ENCODE measurements around the gene HRH3.

The HRH3 gene

GRCh38 chr20:62269378-62269777, 49.3 kb upstream of the HRH3 start (continued):
- no peak for TF ChIP-seq ZNF10 (tag by site-specific recombination; IDR thresholded peaks at IDR 0.05)
- TF ChIP-seq KLF7 (tag by site-specific recombination; IDR thresholded peaks at IDR 0.05; ENCODE audit: borderline replicate concordance) = no peak
- no peak for TF ChIP-seq ZNF311 (tag by site-specific recombination; IDR thresholded peaks at IDR 0.05; ENCODE audit: borderline replicate concordance)
- TF ChIP-seq ZNF248 (tag by site-specific recombination; IDR thresholded peaks at IDR 0.05) = no peak
- TF ChIP-seq ZBTB49 (tag by site-specific recombination; IDR thresholded peaks at IDR 0.05; ENCODE audit: low read depth) = no peak
- no peak for TF ChIP-seq PRDM1 (tag by site-specific recombination; IDR thresholded peaks at IDR 0.05)
- no peak for TF ChIP-seq ZNF174 (tag by site-specific recombination; IDR thresholded peaks at IDR 0.05)
- TF ChIP-seq ZFP69B (tag by site-specific recombination; IDR thresholded peaks at IDR 0.05) = no peak
- no peak for TF ChIP-seq ZNF777 (tag by site-specific recombination; IDR thresholded peaks at IDR 0.05; ENCODE audit: borderline replicate concordance)

- peaks cover 0 to 68% of the 10 kb centered on the region in 2 experiments; a peak in 2 of 3 replicates for H3K36me3 ChIP-seq (ENCODE audit: control insufficient read depth in 2 of 2, insufficient read depth in 1 of 2, low read length in 2 of 2)
- no peaks in the 10 kb centered on the region for H3K9me3 ChIP-seq (ENCODE audit: control insufficient read depth, insufficient read depth, low read depth, low read length)
- H3K4me1 ChIP-seq (ENCODE audit: control insufficient read depth, insufficient read depth, low read length) = no peaks in the 10 kb centered on the region
- no peak overlapping the region for H3K4me3 ChIP-seq (ENCODE audit: low read depth, low read length)
- no peak overlapping the region for H3K27ac ChIP-seq (ENCODE audit: extremely low read depth, low read depth, low read length)
- ChIA-PET POLR2A (no interaction called here), CTCF (interaction anchor here (0.6 kb wide), 1 partner anchor 119 kb away, joined by 3 read pairs; the partner anchor contains the start of gene RPS21)
- no peak for TF ChIP-seq ZNF629 (tag by site-specific recombination; IDR thresholded peaks at IDR 0.05)
- TF ChIP-seq ZNF394 (tag by site-specific recombination; IDR thresholded peaks at IDR 0.05; ENCODE audit: borderline replicate concordance) = peak; percentile 26; the same call in 1 of the 2 replicates
- no peak for TF ChIP-seq BCL6B (tag by site-specific recombination; IDR thresholded peaks at IDR 0.05)
Observed at GRCh38 chr20:62268228-62268900, 48.3 kb upstream of the HRH3 start.

GRCh38 chr20:62267543-62267942, 47.5 kb upstream of the HRH3 start:
- ChIA-PET CTCF (no interaction called here), POLR2A (no interaction called here)
- Histone ChIP-seq H3K4me1 (ENCODE audit: control insufficient read depth, insufficient read depth, low read length) (no peaks in the 10 kb centered on the region), H3K4me3 (ENCODE audit: low read depth, low read length) (no peak overlapping the region), H3K27ac (ENCODE audit: extremely low read depth, low read depth, low read length) (no peak overlapping the region), H3K36me3 (ENCODE audit: control insufficient read depth in 2 of 2, insufficient read depth in 1 of 2, low read length in 2 of 2) (peaks cover 0 to 68% of the 10 kb centered on the region in 2 experiments; a peak in 2 of 3 replicates), H3K9me3 (ENCODE audit: control insufficient read depth, insufficient read depth, low read depth, low read length) (no peaks in the 10 kb centered on the region)
- no peak for TF ChIP-seq ZNF544 (tag by site-specific recombination; IDR thresholded peaks at IDR 0.05)
- no peak for TF ChIP-seq ZNF24 (tag by site-specific recombination; IDR thresholded peaks at IDR 0.05)
- no peak for TF ChIP-seq ZNF639 (tag by site-specific recombination; IDR thresholded peaks at IDR 0.05)
- TF ChIP-seq SCRT1 (tag by site-specific recombination; IDR thresholded peaks at IDR 0.05; ENCODE audit: borderline replicate concordance) = no peak
- TF ChIP-seq ZNF10 (tag by site-specific recombination; IDR thresholded peaks at IDR 0.05) = no peak

Measured in HEK293 (cell line).